Left lung (tissue), 10 donors: ENCODE measurements around the gene KIZ. TPM values are rescaled to one million over a fixed set of nuclear protein-coding genes. Genes with fewer than 3 reads are reported as not detected.

Source experiments
- ATAC-seq: fragments of 200-7000 bp; cut with Tn5 transposase; one replicate; pipeline ENCODE4 v1.9.1; 2020; ENCODE audit warnings: moderate library complexity
- DNase-seq, 4 donors: peaks; one replicate each; pipeline ENCODE4 v3.0.0-alpha.2; 2013 to 2020
- H3K27ac ChIP-seq, 2 donors: fragments of 200-600 bp; sonication (generic) in 1 of 2; one replicate each; pipeline versions ENCODE4 v1.5.0 to v1.8.0; 2020 to 2021
- H3K27me3 ChIP-seq, 2 donors: fragments of 200-600 bp; sonication (generic) in 1 of 2; one replicate each; pipeline versions ENCODE4 v1.5.0 to v1.8.0; 2020 to 2021
- H3K36me3 ChIP-seq, 2 donors: fragments of 200-600 bp; sonication (generic) in 1 of 2; one replicate each; pipeline versions ENCODE4 v1.5.0 to v1.8.0; 2020 to 2021
- H3K4me1 ChIP-seq, 2 donors: fragments of 200-600 bp; one replicate each; pipeline ENCODE4 v1.8.0; 2021
- H3K4me3 ChIP-seq, 2 donors: fragments of 200-600 bp; sonication (generic) in 1 of 2; one replicate each; pipeline versions ENCODE4 v1.5.0 to v1.8.0; 2020 to 2021; ENCODE audit warnings: mild to moderate bottlenecking in 1 of 2
- H3K9me3 ChIP-seq, 2 donors: fragments of 200-600 bp; sonication (generic) in 1 of 2; one replicate each; pipeline versions ENCODE4 v1.5.0 to v1.8.0; 2020 to 2021
- intact Hi-C, 2 donors: fragments of 100-400 bp; cut with DNase I; formaldehyde crosslinking; loops; one replicate each; pipeline versions ENCODE4 v1.11.2 to v1.14.2; 2022
- polyA plus RNA-seq, 6 donors: library from polyadenylated mRNA; unstranded; fragments of 120-200 nt; gene quantifications; one replicate each; pipeline ENCODE4 v1.2.1, GENCODE V29; 2013; ENCODE audit not compliant: insufficient read length in 6 of 6
- total RNA-seq, 2 donors: library from RNA; stranded (reverse); fragmentation: NEBNext Ultra II Directional; extraction: Animal tissue kit (Norgen Biotek cat#: 25700); gene quantifications; one replicate each; pipeline ENCODE4 v1.2.1, GENCODE V29; 2021
- TF ChIP-seq, protein P1 (sequence below), 2 donors: fragments of 200-600 bp; sonication (generic) in 1 of 2; IDR thresholded peaks; one replicate each; pipeline versions ENCODE4 v1.5.0 to v1.8.0; 2021; ENCODE audit warnings: antibody characterized with exemption in 2 of 2
- donor health status: DM: no; HTN: yes; CAD: no.
- donor health status: DM: no; HTN: no; CAD: no.

The KIZ gene
- total and polyA plus RNA-seq, 8 donors, result 10.4 to 30.6 (median 25.2) TPM

DNA sequence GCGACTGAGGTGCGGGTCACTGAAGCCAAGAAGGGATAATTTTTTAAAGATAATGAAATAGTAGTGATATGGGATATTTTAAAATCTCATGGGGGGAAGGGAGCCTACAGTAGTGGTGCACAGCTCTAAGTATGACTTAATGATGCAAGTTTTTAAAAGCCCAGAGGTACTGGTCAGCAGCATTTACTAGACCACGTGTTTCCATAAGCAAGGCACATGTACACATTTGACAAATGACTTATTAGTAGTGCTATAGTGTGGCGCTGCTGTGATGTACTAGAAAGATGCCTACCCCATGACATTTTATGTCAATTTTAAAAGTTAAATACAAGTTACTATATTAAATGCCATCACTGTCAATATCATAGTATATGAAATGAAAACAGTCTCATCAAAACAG, 12.2 kb upstream of the KIZ start:
- no peaks in the 10 kb centered on the region for H3K9me3 ChIP-seq

DNA sequence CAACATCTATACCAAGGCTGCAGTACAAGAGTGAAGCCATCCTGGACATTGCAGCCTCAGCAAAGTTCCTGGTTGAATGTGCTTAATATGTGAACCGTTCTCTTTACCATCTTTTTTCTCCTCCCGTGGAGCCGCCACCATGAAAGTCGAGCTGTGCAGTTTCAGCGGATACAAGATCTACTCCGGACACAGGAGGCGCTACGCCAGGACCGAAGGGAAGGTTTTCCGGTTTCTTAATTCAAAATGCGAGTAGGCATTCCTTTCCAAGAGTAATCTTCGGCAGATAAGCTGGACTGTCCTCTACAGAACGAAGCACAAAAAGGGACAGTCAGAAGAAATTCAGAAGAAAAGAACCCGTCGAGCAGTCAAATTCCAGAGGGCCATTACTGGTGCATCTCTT, 11.3 kb upstream of the KIZ start:
- peaks cover 0 to 65% of the 10 kb centered on the region in 2 donors for H3K27me3 ChIP-seq
- H3K4me1 ChIP-seq, result no peaks in the 10 kb centered on the region
- TF ChIP-seq, protein P1, sequence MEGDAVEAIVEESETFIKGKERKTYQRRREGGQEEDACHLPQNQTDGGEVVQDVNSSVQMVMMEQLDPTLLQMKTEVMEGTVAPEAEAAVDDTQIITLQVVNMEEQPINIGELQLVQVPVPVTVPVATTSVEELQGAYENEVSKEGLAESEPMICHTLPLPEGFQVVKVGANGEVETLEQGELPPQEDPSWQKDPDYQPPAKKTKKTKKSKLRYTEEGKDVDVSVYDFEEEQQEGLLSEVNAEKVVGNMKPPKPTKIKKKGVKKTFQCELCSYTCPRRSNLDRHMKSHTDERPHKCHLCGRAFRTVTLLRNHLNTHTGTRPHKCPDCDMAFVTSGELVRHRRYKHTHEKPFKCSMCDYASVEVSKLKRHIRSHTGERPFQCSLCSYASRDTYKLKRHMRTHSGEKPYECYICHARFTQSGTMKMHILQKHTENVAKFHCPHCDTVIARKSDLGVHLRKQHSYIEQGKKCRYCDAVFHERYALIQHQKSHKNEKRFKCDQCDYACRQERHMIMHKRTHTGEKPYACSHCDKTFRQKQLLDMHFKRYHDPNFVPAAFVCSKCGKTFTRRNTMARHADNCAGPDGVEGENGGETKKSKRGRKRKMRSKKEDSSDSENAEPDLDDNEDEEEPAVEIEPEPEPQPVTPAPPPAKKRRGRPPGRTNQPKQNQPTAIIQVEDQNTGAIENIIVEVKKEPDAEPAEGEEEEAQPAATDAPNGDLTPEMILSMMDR (IDR thresholded peaks at IDR 0.05), result no peak
- ATAC-seq (no peak), DNase-seq (no peak)
- H3K9me3 ChIP-seq, result no peaks in the 10 kb centered on the region
- no peaks in the 10 kb centered on the region for H3K36me3 ChIP-seq
- H3K27ac ChIP-seq, result no peak overlapping the region
- intact Hi-C loops, result no loop called here
- H3K4me3 ChIP-seq, result no peak overlapping the region

More for the DNA sequence above, 12.2 kb upstream of the KIZ start:
- intact Hi-C loops, result no loop called here
- no peak overlapping the region for H3K27ac ChIP-seq
- TF ChIP-seq, protein P1 (IDR thresholded peaks at IDR 0.05), result no peak
- H3K4me1 ChIP-seq, result no peaks in the 10 kb centered on the region
- no peaks in the 10 kb centered on the region for H3K36me3 ChIP-seq
- DNase-seq (no peak), ATAC-seq (no peak)
- no peak overlapping the region for H3K4me3 ChIP-seq
- H3K27me3 ChIP-seq, result peaks cover 2 to 66% of the 10 kb centered on the region in 2 donors

DNA sequence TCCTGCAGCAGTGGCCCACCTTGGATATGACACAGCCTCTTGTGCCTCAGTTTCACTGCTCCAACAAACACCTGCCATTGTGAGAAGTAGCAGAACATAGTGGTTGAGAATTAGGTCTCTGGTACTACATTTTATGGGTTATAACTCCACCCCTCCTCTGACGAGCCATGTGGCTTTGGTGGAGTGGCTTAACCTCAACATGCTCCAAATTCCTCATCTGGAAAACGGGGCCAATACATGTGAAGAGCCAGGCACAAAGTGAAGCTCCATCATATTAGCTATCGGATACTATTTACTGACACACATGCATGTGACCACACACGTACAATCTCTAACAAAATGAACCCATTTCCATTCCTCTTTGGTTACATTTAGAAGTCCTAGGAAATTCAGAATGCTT, 8.4 kb upstream of the KIZ start:
- ATAC-seq (no peak), DNase-seq (no peak)
- intact Hi-C loops, result no loop called here
- H3K36me3 ChIP-seq, result no peaks in the 10 kb centered on the region
- peaks cover 0 to 46% of the 10 kb centered on the region in 2 donors for H3K27me3 ChIP-seq
- TF ChIP-seq, protein P1 (IDR thresholded peaks at IDR 0.05), result no peak
- no peaks in the 10 kb centered on the region for H3K4me1 ChIP-seq
- no peak overlapping the region for H3K4me3 ChIP-seq
- H3K9me3 ChIP-seq, result no peaks in the 10 kb centered on the region
- H3K27ac ChIP-seq, result no peak overlapping the region

GRCh38 chr20:21118138-21118537, 7.7 kb upstream of the KIZ start:
- TF ChIP-seq, protein P1 (IDR thresholded peaks at IDR 0.05), result no peak
- Histone ChIP-seq H3K4me3 (no peak overlapping the region), H3K4me1 (no peaks in the 10 kb centered on the region), H3K27ac (no peak overlapping the region), H3K9me3 (no peaks in the 10 kb centered on the region), H3K27me3 (peaks cover 0 to 41% of the 10 kb centered on the region in 2 donors), H3K36me3 (no peaks in the 10 kb centered on the region)
- intact Hi-C loops, result no loop called here
- ATAC-seq (no peak), DNase-seq (no peak)

DNA sequence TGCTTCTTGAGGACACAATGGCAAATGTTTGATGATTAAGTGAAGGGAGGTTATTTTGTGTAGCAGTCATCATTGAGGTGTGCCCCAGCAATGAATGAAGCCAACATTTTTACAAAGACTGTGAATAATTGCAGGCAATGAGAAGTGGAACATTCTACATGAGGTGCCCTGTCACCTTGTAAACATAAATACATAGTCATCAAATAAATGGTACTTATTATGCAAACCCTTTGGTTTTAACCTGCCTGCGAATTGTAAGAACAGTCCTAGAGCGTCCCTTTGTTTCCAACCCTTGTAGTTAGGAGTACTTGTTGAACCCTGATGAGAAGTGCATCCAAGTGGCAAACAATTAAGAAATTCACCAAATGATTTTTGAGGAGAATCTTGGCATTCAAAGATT, 7.1 kb upstream of the KIZ start:
- TF ChIP-seq, protein P1 (IDR thresholded peaks at IDR 0.05), result no peak
- peaks cover 0 to 37% of the 10 kb centered on the region in 2 donors for H3K27me3 ChIP-seq
- ATAC-seq (no peak), DNase-seq (no peak)
- H3K27ac ChIP-seq, result no peak overlapping the region
- H3K4me3 ChIP-seq, result no peak overlapping the region
- no peaks in the 10 kb centered on the region for H3K4me1 ChIP-seq
- no peaks in the 10 kb centered on the region for H3K36me3 ChIP-seq
- intact Hi-C loops, result no loop called here
- H3K9me3 ChIP-seq, result no peaks in the 10 kb centered on the region
